AG04449 (cell line): ENCODE data around the gene TSPEAR.
"Not testable (repeated sequence)": the region's sequence is repeated elsewhere in the genome, so short reads cannot be mapped to it uniquely, and the experiment has no call there.

Experiments
- CTCF ChIA-PET: fragments of 350-600 bp; formaldehyde crosslinking; extraction: SDS; loops from one replicate; lab custom pipeline; 2021; ENCODE audit warnings: antibody characterized with exemption; lab: Yijun Ruan, JAX
- POLR2A ChIA-PET: fragments of 400-600, 350-600 bp; formaldehyde crosslinking; extraction: SDS; loops from one replicate; lab custom pipeline; 2020; ENCODE audit warnings: antibody characterized with exemption, inconsistent platforms; lab: Yijun Ruan, JAX
- DNase-seq: peaks from one replicate; pipeline ENCODE4 v3.0.0-alpha.2; 2010; ENCODE audit warnings: low read depth, low spot score
- H3K4me3 ChIP-seq: 2 replicates; pipeline ENCODE4 v1.5.1; 2011; ENCODE audit warnings: low read depth, mild to moderate bottlenecking, control low read depth, low read length
- TF ChIP-seq, protein P1 (sequence below): IDR thresholded peaks from one replicate; pipeline ENCODE4 v1.5.1; 2011; ENCODE audit warnings: mild to moderate bottlenecking, moderate library complexity, low read length, control low read depth, inconsistent platforms; ENCODE audit not compliant: insufficient read depth; ENCODE audit errors: missing control alignments

TSPEAR gene

DNA sequence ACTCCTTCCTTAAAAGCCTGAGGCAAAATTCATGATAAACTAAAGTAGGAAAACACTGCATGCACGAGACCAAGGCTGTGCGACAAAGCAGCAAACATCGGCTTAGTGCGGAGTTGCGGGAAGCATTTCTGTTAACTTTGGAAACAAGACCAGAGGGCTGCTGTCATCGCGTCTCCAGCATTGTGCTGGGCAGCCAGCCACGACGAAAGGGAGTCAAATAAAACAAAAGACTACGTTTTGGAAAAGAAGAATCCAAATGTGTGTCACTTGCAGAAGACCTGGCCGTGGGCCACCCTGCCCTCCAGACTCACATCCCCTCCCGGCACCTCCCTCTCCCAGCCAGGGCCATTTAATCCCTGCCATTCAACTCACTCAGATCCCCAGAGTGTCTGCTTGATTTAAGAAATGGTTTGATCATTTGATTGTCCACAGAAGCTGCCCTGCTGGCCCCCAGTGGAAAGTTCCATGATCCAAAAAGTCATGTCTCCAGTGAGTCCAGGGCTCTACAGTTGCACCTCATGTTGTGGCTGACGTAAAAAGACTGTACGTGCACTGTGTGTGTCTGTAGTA, 67.5 kb downstream of the TSPEAR start:
- CTCF ChIA-PET = no interaction called here

DNA sequence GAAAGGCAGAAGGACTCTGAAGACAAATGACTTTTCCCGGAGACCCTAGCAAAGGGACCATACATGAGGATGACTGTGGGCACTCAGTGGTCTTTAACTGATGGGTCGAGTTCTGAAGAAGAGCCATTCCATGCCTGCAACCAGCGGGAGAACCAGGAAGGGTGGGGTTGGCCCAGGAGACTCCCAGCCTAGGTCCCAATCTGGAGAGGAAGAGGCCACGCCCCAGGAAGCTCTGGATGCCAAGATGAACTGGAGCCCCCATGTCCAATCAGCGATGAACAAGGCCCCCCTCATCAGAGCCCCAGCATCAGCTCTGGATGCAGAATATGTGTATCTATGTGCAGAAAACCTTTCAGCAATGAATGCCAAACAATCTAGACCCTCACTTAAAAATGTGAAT, 70.6 kb downstream of the TSPEAR start:
- POLR2A ChIA-PET = no interaction called here
- no peak for DNase-seq
- CTCF ChIA-PET = no interaction called here
- no peak overlapping the region for H3K4me3 ChIP-seq
- TF ChIP-seq, protein P1, sequence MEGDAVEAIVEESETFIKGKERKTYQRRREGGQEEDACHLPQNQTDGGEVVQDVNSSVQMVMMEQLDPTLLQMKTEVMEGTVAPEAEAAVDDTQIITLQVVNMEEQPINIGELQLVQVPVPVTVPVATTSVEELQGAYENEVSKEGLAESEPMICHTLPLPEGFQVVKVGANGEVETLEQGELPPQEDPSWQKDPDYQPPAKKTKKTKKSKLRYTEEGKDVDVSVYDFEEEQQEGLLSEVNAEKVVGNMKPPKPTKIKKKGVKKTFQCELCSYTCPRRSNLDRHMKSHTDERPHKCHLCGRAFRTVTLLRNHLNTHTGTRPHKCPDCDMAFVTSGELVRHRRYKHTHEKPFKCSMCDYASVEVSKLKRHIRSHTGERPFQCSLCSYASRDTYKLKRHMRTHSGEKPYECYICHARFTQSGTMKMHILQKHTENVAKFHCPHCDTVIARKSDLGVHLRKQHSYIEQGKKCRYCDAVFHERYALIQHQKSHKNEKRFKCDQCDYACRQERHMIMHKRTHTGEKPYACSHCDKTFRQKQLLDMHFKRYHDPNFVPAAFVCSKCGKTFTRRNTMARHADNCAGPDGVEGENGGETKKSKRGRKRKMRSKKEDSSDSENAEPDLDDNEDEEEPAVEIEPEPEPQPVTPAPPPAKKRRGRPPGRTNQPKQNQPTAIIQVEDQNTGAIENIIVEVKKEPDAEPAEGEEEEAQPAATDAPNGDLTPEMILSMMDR = no peak

More for the DNA sequence above, 67.5 kb downstream of the TSPEAR start:
- TF ChIP-seq, protein P1 = no peak
- DNase-seq = no peak
- no peak overlapping the region for H3K4me3 ChIP-seq
- POLR2A ChIA-PET = no interaction called here

DNA sequence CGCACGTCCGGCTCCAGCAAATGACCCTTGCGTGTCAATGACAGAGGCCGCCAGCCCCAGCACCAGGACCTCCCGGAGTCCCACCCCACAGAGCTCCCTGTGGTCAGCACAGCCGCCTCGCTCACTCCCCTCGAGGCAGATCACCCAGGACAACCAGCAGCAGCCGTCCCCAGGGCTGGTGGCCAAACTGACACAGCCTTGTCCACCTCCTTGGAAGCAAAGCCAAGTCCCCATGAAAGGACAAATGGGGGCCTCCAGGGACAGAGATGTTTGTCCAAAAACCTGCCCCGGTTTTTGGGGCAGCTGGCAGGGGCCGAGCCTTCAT, 72.1 kb downstream of the TSPEAR start:
- ChIA-PET CTCF (no interaction called here), POLR2A (no interaction called here)
- DNase-seq = no peak
- H3K4me3 ChIP-seq = no peak overlapping the region
- TF ChIP-seq, protein P1 = no peak

DNA sequence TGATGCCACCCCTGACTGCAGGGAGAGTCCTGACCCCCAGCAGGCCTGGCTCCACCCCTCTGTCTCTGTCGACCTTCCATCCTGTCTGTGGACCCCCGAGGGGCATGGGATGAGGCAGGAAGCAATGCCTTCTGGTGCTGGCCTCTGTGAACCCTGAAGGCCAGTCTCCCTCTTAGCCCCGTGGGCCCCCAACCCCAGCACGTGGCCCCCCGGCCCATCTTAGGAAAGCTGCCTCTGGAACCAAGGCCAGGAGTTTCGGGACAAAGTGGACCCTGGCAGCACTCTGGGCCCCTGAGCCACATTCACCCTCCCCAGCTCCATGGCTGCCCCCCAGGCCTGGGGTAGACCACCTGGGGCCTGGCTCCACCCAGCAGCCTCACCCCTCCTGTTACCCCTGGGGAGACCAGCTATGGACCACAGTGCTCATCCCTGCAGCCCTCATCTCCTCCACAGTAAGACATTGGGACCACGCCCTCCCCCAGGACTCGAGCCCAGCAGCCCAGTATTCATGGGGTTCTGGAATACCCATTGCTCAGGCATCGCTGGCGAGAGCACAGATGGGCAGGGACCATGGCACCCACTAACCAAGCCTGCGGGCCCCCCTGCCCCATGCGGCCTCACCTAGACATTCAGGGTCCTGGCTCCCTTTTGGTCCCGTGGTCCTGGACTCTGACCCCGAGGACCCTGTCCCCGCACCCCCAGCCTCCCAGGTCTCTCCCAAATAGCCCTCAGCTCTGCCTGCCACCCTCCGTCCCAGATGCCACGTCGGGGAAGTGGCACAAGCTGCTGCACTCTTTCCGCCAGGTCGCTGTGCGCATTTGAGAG, 72.7 kb downstream of the TSPEAR start:
- DNase-seq, POLR2A ChIA-PET, H3K4me3 ChIP-seq, CTCF ChIA-PET: not testable (repeated sequence)

DNA sequence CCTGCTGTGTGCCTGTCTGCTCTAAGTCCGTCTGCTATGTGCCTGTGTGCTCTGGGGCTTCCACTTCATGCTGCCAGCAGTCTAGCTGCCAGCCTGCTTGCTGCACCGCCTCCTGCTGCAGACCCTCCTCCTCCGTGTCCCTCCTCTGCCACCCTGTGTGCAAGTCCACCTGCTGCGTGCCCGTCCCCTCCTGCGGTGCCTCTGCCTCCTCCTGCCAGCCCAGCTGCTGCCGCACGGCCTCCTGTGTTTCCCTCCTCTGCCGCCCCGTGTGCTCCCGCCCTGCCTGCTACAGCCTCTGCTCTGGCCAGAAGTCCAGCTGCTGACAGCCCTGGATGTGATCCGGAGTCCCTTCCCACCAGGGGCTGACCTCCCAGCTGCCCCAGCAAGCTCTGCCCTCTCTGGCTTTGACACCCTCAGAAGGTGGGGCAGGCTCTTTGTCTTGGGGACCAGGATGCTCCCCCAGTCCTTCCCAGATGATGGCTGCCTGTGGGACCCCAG, 73.5 kb downstream of the TSPEAR start:
- CTCF ChIA-PET, POLR2A ChIA-PET, H3K4me3 ChIP-seq, DNase-seq: not testable (repeated sequence)

DNA sequence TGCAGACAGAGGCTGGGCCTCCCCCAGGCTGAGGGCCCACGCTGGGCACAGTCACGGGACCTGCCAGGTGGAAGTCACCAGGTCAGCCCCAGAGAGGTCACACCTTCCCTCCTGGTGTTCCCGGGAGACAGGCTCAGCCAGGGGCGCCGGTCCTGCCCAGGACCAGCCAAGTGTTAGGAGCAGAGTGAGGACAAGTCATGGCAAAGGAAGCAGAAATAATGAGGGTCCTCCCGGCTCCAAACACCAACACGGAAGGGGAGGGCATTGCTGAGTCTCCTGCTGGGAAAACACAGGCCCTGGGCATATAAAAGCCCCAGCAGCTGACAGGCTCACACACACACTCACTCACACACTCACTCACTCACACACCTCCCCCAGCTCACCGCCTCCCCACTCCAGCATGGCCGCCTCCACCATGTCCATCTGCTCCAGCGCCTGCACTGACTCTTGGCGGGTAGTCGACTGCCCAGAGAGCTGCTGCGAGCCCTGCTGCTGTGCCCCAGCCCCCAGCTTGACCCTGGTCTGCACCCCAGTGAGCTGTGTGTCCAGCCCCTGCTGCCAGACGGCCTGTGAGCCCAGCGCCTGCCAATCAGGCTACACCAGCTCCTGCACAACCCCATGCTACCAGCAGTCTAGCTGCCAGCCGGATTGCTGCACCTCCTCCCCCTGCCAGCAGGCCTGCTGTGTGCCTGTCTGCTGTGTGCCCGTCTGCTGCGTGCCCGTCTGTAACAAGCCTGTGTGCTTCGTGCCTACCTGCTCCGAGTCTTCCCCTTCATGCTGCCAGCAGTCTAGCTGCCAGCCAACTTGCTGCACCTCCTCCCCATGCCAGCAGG, 74.1 kb downstream of the TSPEAR start, which contains the start of gene KRTAP10-10:
KRTAP10-10 (plus strand) TSS at position 339 of the 833 bp plus-strand sequence; CDS start at position 401, 62 bp downstream.
- CTCF ChIA-PET = no interaction called here
- DNase-seq = no peak

More for the DNA sequence above, 74.1 kb downstream of the TSPEAR start, which contains the start of gene KRTAP10-10:
- POLR2A ChIA-PET = no interaction called here
- no peak within 1 kb of the TSS for H3K4me3 ChIP-seq
- TF ChIP-seq, protein P1 = no peak
